HL-60/S4 treated with retinoic acid at 250 ng/mL for 4 days and 3 days (cell line): ENCODE data around the gene SH3YL1.

Experiments
- in situ Hi-C: fragments of 300-500 bp; cut with MboI; formaldehyde crosslinking; loops from 2 replicates; pipeline ENCODE4 v1.7.0; 2022; ENCODE audit warnings: low sequenced_read_pairs

The SH3YL1 gene

GRCh38 chr2:282371-283263 is 18.8 kb upstream of the SH3YL1 start:
- in situ Hi-C loops: no loop called here

- in situ Hi-C loops: no loop called here
Measured at GRCh38 chr2:281381-281780, 17.5 kb upstream of the SH3YL1 start.

GRCh38 chr2:280650-281110 is 16.8 kb upstream of the SH3YL1 start:
- in situ Hi-C loops: no loop called here

- in situ Hi-C loops: no loop called here
Measured at GRCh38 chr2:279956-280649, 16.3 kb upstream of the SH3YL1 start.

- in situ Hi-C loops: no loop called here
Measured at GRCh38 chr2:279366-279765, 15.5 kb upstream of the SH3YL1 start.

GRCh38 chr2:278927-279320 is 15.1 kb upstream of the SH3YL1 start:
- in situ Hi-C loops: no loop called here

GRCh38 chr2:278312-278926 is 14.6 kb upstream of the SH3YL1 start:
- in situ Hi-C loops: no loop called here

GRCh38 chr2:275466-275865 is 11.6 kb upstream of the SH3YL1 start:
- in situ Hi-C loops: no loop called here

- in situ Hi-C loops: no loop called here
Measured at GRCh38 chr2:274503-274902, 10.7 kb upstream of the SH3YL1 start.

GRCh38 chr2:273333-273732 is 9.5 kb upstream of the SH3YL1 start:
- in situ Hi-C loops: no loop called here

- in situ Hi-C loops: no loop called here
Measured at GRCh38 chr2:271917-272316, 8.1 kb upstream of the SH3YL1 start.

GRCh38 chr2:270861-271260 is 7.0 kb upstream of the SH3YL1 start:
- in situ Hi-C loops: no loop called here

- in situ Hi-C loops: no loop called here
Measured at GRCh38 chr2:269356-270030, 5.7 kb upstream of the SH3YL1 start.

GRCh38 chr2:268323-268722 is 4.5 kb upstream of the SH3YL1 start:
- in situ Hi-C loops: no loop called here

GRCh38 chr2:264493-265468 is 949 bp upstream of the SH3YL1 start, which contains the start of gene ACP1:
Gene ACP1, plus strand, starts transcription at chr2:264947. Its CDS starts 18 bp downstream, at chr2:264965.
- in situ Hi-C loops: no loop called here

GRCh38 chr2:263022-263738 is 652 bp downstream of the SH3YL1 start:
- in situ Hi-C loops: no loop called here

- in situ Hi-C loops: no loop called here
Measured at GRCh38 chr2:262117-262516, 1.7 kb downstream of the SH3YL1 start.

GRCh38 chr2:260507-261161 is 3.2 kb downstream of the SH3YL1 start:
- in situ Hi-C loops: no loop called here
